Measurements from ENCODE around the gene APEH.

Gene APEH

DNA sequence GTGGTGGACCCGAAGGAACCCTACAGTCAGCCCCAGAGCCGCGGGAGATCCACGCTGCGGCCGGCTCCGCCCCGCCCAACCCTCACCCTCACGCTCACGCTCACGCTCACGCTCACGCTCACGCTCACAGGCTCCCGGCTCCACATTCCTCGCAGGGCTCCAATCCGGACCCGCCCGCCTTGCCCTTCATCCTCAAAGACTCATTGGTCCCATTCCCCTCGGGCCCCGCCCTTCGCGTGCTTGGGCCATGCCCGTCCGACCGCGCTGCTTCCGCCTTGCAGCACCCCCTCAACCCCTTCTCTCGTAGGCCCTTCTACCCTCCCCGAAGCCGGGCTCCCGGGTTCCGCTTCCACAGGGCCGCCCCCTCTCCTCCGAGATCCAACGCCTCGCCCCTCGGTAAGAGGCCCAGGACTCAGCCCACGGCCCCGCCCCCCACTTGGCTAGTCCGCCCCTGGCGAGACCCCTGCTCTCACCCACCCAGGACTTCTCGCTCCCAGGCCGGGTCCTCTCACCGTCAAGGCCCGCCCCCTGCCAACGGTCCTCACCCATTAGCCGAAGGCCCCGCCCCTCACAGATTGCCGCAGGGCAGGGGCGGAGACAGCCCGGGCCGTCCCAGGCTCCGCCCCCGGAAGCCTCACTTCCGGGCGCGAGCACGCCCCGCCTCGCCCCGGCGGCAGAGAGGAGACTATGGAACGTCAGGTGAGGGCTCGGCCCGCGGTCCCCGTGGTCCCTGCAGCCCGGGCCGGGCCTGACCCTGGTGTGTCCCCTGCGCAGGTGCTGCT lies at the start of gene APEH:
Gene APEH (plus strand): TSS at position 637 of the 782 bp plus-strand sequence. CDS start 51 bp downstream, at position 688.
- DNase-seq: no peak

DNA sequence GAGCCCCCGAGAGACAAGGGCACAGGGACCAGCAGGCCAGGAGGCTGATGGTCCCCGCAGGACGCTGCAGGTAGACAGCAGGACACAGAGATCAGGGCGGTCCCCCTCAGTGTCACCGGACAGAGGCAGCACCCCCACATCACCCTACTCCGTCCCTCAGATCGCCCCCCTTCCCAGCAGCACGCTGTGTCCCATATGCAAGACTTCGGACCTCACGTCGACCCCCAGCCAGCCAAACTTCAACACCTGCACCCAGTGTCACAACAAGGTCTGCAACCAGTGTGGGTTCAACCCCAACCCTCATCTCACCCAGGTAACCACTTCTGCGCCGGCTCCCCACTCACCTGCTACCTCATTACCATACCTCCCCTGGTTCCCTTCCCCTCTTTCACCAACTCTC lies 49.1 kb upstream of the APEH start:
- DNase-seq: no peak

GRCh38 chr3:49626101-49626581 lies 48.0 kb upstream of the APEH start:
- DNase-seq: no peak

- no peak for DNase-seq
Observed at GRCh38 chr3:49626796-49627195, 47.4 kb upstream of the APEH start.

GRCh38 chr3:49627634-49628033 lies 46.5 kb upstream of the APEH start:
- no peak for DNase-seq

DNA sequence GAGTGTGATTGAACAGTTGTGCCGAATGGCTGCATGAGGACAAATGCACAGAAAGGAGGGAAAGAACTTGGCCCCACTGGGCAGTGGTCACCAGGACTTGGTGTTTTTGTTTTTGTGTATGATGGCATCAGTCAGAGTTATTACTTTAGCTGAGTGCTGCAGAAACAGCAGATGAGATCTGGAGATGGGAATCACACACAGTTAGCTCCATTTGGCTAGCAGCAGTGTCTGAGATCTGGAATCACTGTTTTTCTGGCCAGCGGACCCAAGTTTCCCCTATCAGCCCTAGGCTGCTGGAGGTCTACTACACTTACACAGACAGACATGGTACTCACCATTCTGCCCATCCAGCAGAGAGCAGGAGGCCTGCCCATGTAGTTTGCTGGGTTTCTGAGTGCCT lies 45.9 kb upstream of the APEH start:
- DNase-seq: no peak

- DNase-seq: no peak
Observed at GRCh38 chr3:49629451-49629850, 44.7 kb upstream of the APEH start.

- DNase-seq: no peak
Observed at GRCh38 chr3:49629866-49630265, 44.3 kb upstream of the APEH start.

GRCh38 chr3:49630784-49631183 lies 43.4 kb upstream of the APEH start:
- no peak for DNase-seq

DNA sequence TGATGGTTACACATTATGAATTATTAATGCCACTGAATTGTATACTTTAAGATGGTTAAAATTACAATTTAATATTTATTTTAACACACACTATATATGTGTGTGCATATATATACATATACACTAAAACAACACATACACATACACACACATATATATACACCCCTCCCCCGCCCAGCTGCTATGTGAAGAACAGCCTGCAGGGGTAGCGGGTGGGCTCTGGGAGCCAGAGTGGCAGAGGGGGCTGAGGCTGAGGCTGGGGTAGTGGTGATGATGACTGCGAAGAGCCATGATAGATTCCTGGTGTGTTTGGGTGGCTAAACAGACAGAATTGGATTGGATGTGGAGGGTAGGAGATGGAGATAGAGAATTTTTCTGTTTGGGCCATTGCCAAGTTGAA lies 39.4 kb upstream of the APEH start:
- no peak for DNase-seq

DNA sequence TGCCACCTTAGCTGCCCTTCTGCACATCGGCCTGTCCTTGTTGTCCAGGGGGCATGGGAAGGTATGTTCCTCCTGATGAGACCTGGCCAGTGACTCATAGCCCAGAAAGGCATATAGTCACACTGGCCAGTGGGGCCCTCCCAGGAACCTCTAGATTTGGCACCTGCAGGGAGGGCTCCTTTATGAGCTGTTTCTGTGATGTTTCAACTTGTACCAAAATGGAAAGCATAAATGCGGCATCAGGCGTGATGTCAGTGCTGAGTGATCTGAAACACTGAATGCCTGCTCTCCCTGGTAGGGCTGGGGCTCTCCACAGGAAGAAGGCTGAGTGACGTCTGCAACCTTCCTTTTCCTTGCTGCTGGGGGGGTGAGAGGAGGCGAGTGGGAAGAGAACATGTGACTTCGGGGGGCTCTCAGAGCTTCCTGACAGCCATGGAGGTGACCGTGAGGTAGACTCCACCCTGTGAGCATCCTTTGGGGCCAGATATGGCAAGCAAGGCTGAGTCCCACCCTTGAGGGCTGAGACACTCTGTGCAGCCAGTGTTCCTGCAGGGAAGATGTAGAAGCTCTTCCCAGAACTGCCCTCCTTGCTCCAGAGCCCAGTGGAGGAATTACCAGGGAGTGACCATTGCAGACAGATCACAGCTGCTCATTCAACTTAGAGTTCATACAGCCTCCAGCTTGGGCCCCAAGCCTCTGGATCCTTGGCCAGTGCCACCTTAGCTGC lies 37.1 kb upstream of the APEH start:
- DNase-seq: no peak

GRCh38 chr3:49638445-49638844 lies 35.7 kb upstream of the APEH start:
- DNase-seq: no peak

DNA sequence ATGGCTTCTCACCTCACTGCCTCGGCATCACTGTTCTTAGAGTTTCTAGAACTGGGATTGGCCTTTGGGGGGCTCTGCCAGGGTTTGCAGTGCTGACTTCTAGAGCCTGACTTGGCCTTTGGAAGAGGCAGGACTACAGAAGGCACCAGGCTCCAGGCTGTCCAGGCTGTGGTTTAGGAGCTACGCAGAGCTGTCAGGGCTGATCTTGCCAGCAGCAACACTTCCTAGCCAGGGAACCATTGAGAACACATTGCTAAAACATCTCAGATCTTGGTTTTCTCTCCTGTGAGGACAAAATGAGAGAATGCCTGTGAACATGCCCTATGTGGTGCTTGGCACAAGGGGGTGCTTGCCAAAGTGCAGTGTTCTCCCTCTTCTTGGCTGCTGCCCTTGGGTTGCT lies 34.6 kb upstream of the APEH start:
- DNase-seq: no peak

GRCh38 chr3:49641292-49641691 lies 32.9 kb upstream of the APEH start:
- DNase-seq: no peak

GRCh38 chr3:49641921-49642707 lies 32.0 kb upstream of the APEH start:
- no peak for DNase-seq

DNA sequence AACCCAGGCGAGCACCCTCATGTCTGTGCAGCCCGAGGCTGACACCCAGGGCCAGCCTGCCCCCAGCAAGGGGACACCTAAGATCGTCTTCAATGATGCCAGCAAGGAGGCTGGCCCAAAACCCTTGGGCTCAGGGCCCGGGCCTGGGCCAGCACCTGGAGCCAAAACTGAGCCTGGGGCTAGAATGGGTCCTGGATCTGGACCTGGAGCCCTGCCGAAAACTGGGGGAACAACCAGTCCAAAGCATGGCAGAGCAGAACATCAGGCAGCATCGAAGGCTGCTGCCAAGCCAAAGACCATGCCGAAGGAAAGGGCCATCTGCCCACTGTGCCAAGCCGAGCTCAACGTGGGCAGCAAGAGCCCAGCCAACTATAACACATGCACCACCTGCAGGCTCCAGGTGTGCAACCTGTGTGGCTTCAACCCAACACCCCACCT lies 31.4 kb upstream of the APEH start:
- DNase-seq: no peak

GRCh38 chr3:49644684-49645083 lies 29.5 kb upstream of the APEH start:
- no peak for DNase-seq

DNA sequence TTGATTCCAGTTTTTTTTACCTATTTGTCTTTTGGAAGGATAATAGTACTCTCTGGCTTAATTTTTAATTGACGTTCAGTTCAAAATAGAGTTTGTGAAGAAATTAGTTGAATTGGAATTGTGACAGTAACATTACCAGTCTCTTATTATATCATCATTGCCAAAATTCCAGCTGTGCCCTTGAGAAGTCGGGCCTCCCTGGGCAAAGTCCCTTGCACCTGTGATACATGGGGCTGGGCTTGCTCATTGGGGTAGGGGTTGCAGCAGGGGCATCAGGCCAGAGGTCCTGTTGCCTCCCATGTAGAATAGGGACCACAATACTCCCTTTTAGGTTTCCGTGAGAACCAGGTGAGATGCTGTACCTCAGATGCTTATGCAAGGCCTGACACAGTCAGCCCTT lies 27.9 kb upstream of the APEH start:
- no peak for DNase-seq

DNA sequence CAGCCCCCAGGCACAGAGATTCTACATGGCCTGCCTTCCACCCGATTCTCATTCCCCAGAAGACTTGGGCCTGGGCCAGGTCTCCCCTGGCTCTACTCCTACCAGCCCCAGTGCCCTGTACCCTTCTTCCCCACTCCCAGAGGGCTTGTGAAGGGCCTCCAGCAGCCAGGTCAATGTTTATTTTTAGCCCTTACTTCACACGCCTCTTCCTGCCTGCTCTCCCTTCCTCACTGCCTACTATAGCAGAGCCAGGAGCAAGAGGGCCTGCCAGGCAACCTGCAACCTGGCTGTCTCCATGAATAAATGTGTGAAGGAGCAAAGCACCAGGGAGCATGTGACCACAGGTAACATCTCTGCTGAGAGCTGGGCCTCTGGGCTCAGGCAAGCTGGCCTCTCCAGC lies 26.4 kb upstream of the APEH start:
- DNase-seq: no peak

GRCh38 chr3:49648354-49649019 lies 25.7 kb upstream of the APEH start:
- no peak for DNase-seq

DNA sequence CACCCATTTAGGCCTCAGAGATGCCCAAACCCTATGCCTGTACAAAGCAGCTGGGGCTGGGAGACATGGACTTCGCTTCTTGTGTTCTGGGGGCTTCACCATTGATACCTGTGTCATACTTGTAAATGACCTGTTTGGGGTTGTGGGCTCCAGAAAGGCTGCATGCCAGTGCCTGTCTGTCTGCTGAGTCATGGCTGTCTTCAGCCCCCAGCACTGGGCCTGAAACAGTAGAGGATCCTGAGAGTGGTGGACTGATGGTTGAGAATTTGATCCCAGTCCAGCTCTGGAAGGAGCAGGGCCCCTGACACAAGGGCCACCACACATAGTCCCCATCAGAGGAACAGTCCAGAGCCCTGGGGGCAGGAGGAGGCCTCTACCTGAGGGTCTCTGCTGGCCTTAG lies 24.6 kb upstream of the APEH start:
- DNase-seq: no peak

DNA sequence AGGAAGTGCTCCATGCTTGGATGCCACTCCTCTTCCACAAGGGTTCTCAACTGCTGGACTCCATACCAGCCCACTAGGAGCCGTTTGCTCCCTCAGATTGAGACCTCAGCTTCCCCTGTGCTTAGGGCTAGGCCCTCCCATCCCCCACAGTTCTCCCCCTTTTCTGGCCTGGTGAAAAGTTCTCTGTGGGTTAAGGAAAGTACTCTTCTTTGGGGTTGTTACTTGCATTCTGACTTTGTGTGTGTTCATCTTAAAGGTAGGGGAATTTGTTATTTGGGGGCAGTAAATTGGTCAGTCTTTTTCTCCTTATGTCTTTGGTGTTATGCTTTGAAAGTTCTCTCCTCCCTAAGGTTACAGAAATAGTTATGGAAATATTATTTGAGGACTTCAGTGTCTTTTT lies 24.0 kb upstream of the APEH start:
- DNase-seq: no peak

DNA sequence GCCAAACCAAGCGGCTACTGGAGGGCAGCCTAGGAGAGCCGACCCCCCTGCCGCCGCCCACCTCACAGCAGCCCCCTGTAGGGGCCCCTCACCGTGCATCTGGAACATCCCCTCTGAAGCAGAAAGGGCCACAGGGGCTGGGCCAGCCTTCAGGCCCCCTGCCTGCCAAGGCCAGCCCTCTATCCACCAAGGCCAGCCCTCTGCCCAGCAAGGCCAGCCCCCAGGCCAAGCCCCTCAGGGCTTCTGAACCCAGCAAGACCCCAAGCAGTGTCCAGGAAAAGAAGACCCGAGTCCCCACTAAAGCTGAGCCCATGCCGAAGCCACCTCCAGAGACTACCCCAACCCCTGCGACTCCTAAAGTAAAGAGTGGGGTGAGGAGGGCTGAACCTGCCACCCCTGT lies 23.5 kb upstream of the APEH start:
- DNase-seq: no peak
